ENCODE measurements around the gene FMO3.

The FMO3 gene

DNA sequence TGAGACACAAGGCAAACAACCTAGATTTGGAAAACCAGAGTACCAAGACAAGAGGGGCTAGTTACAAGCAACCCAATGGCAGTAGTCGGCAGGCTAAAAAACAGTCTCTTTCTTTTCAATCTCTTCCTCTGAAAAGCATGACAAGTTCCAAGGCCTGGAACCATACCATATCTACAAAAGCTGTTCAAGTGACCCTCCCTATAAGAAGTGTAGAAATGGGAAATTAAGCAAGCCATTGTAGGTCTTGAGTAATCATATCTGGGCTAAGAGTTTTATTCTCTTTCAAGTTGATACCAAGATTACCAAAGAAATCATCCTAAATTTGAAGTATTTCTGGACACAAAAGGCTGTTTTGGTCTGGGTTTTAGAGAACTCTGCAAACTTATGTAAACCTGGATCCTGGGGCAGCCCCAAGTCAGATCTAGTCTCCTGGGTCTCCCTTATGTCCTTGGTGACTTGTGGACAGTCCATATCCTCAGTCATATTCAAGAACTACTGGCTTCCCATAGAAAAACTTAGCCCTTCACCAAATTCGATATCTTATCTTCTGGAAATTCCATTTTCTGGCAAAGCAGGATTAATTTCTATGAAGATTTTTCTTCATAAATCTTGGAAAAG lies 24.7 kb downstream of the FMO3 start:
- DNase-seq (ENCODE audit: low read depth in 1 of 2, low spot score in 1 of 2) = no peak

DNA sequence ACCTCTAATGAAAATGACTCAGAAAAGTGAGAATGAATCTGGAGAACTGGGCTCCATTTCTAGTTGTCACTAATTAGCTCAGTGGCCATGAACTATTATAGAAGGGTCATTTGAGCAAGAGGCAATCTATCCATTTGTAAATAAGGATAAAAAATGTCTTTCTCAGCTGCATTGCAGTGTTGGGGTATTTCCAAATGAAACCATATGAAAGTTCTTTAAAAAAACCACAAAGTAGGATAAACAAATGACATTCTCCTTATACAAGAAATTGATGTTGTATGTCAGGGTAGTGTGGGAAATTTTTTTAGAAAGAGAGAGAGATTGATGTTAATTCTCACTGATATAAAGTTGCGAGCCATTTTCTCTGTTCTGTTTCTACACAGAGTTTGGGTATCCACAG lies 26.0 kb downstream of the FMO3 start:
- no peak for DNase-seq (ENCODE audit: low read depth in 1 of 2, low spot score in 1 of 2)

DNA sequence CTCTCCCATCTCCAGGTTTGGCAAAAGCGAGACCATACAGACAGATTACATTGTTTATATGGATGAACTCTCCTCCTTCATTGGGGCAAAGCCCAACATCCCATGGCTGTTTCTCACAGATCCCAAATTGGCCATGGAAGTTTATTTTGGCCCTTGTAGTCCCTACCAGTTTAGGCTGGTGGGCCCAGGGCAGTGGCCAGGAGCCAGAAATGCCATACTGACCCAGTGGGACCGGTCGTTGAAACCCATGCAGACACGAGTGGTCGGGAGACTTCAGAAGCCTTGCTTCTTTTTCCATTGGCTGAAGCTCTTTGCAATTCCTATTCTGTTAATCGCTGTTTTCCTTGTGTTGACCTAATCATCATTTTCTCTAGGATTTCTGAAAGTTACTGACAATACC lies 26.4 kb downstream of the FMO3 start:
- no peak for DNase-seq (ENCODE audit: low read depth in 1 of 2, low spot score in 1 of 2)

DNA sequence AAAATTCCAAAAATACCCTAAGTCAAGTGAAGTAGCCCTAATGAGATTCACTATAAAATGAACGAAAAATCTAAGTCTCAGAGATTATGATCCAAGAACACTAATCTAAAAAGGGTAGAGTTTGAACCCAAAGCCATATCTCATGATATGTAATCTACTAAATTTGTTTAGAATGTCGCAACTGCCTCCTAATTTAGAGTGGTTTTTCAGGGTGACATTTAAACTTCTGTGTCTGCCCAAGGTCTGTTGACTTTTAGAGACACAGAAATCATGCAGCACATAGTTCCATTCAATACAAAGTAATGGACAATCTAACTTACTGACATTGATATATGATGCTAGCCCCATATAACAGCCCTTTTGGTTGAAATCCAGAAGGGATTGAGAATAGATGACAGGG lies 28.9 kb downstream of the FMO3 start:
- DNase-seq (ENCODE audit: low read depth in 1 of 2, low spot score in 1 of 2) = no peak

DNA sequence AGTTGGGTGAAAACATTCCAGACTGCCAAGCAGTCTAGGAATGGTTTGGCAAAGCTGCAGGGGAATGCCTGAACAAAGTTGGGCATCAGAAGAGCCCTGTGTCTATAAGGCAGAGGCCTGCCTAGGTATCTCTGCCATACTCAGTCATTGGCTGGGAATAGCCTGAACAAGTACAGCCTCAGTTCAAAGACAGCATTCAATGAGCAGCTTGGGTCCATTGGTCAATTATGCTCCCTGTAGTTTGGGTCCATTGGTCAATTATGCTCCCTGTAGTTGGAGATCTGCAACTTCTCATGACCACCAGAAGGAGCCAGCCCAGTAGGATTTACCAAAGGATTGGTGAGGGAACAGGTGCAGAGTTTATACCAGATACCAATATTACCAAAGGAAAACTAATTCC lies 31.6 kb downstream of the FMO3 start:
- no peak for DNase-seq (ENCODE audit: low read depth in 1 of 2, low spot score in 1 of 2)

DNA sequence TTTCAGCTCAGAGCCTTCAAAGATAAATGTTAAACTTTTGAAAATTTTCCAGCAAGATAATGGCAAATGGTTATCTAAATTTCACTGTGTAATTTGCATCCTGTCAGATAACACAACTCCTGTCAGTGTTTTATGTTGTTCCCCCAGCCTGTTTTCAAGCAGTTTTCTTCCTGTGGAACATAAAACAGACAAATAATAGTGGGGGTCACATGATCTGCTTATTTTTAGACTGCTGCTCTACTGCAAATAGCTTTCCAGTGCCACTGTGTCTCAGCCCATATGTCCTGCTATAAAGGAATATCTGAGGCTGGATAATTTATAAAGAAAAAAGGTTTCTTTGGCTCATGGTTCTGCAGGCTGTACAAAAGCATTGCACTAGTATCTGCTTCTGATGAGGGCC lies 32.2 kb downstream of the FMO3 start:
- no peak for DNase-seq (ENCODE audit: low read depth in 1 of 2, low spot score in 1 of 2)

DNA sequence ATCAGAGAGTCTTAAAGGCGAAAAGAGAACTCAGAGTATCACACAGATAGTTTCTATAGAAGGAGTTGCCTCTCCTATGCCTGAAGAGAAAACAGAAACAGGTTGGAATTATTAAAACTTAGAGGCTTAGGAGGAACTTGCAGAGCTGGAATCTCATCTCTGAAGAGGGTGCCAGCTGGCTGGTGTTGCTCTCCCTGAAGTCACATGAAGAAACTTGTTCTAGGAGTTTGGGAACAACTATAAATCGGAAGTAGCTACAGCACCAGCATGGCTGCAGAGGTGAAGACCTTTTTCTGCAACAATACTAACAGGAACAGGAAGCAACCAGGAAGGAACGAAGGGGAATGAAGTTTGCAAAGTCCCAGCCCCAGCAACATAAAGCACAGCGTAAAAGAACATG lies 35.8 kb downstream of the FMO3 start:
- DNase-seq (ENCODE audit: low read depth in 1 of 2, low spot score in 1 of 2) = no peak

DNA sequence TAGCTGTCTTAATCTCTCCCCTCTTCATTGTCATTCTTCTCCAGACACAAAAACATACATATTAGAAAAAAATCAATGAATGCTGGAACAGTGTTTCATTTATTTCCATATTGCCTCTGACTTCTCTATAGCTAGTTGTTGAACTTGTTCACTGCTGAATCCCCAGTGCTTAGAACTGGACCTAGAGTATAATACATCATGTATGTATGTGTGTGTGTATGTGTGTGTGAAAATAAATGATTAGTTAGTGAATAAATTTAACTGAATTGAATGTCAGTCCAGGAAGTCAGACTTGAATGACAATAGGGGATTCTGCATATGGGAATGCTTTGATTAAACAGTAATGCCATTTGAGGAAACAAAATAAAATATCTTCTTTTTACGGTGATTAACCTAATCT lies 36.4 kb downstream of the FMO3 start:
- DNase-seq (ENCODE audit: low read depth in 1 of 2, low spot score in 1 of 2) = no peak

DNA sequence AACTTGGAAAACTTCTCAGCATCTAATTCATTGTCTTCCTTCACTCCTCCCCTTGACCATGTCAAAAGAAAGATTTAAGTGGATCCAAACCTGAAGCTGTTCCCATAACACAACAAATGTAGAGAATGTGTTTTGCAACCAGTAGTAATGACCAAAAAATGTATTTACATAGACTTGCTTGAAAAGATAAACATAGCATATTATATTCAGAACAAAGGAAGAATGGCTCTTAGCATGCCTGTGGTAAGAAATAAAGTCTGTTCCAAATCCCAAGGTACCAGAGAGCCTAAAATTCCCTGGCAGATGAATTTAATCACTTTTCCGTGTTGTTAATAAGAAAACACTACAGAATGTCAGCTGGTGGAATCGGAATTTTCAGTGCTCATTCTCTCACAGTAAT lies 36.8 kb downstream of the FMO3 start:
- DNase-seq (ENCODE audit: low read depth in 1 of 2, low spot score in 1 of 2) = no peak

DNA sequence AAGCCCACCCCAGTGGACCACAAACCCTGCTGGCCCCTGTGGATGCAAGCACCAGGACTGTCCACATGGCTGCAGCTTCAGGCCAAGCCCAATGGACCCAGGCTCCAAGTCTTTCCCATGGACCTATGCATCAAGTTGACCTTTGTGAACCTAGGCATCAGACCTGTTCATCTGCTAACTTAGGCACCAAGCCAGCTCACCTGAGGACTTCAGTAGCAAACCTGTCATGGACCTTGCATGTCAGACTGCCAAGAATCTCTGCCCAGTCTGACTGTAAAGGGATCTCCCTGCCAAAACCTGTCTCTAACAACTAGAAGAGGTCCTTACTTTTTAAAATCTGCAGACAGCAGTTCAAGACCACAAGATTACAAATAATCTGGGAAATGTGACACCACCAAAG lies 37.8 kb downstream of the FMO3 start:
- no peak for DNase-seq (ENCODE audit: low read depth in 1 of 2, low spot score in 1 of 2)

DNA sequence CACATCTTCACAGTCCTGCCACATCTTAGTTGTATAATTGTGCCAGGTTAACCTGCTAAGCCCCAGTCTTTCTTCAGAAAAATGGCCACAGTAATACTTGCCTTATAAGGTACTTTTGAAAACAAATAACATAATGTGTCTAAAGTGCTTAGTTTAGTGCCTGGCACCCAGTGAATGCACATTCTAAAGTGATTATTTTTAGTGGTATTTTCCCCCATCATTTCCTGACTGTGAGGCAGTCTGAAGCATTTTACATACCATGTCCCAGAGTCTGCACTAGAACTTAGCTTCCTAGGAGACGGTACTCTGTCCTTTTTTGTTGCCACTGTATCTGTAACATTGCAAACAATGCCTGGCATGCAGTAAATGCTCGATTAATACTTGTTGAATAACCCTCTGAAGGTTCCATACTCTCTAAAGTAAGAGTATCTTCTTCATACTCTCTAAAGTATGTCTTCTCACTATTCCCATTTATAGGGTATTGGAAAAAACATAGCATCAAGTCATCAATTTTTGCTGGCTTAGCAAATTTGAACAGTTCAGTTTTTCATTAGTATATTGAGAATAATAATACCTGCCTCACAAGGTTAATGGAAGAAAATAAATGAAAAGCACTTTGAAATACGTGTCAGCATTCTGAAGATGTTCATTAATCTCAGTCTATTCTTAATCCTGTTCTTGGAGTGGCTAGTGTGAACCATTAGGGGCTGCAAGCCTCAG lies 43.7 kb downstream of the FMO3 start:
- DNase-seq (ENCODE audit: low read depth in 1 of 2, low spot score in 1 of 2) = no peak

DNA sequence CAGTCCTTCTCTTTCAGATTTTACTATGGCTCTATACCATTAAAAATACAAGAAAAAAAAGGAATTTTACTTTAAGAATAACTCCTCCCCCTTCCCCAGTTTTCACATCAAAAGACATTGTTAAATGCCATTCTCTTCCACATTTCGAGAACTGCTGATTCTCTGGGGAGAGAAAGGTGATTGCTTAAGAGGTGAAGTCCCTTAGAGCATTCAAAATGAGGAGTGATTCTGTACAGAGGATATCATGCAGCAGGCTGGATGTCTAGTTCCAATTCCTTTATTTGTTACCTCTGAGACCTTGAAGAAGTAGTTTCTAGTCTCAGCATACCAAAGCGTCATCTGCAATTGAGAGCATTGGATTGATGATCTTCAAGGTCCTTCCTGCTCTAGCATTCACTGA lies 46.9 kb downstream of the FMO3 start:
- DNase-seq (ENCODE audit: low read depth in 1 of 2, low spot score in 1 of 2) = no peak

DNA sequence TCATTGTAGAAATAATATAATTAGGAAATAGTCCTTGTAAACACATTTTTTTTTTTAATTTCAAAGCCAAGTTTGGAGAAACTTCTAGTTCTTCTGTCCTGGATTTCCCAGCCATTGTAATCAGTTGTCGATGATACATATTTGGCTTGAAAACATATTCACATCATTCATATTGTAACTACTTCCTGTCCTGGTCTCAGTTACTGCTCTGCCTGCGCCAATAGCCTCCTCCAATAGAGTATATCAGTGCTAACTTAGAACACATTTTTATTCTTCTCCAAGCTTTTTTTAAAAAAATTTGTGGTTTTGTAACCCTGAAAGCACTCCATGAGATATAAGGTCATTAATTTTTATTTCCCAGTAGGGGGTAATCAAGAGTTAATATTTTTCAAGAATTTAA lies 48.3 kb downstream of the FMO3 start:
- DNase-seq (ENCODE audit: low read depth in 1 of 2, low spot score in 1 of 2) = no peak

DNA sequence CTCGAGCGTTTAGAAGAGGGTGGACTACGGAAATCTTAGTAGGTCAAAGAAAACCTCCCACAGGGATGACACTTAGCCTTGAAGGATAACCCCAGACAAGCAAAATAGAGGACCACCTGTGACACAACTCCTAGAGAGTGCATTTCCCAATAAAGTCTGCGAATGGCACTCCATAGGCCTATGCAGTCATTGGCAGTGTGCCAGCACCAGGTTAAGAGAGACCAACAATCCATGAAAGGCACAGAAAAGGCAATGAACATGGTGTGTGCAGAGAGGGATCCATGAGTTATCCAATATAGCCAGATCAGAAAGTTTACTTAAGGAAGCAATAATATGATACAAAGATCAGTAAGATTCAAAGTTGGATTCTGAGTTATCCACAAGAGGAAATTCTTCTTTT lies 49.2 kb downstream of the FMO3 start:
- DNase-seq (ENCODE audit: low read depth in 1 of 2, low spot score in 1 of 2) = no peak

DNA sequence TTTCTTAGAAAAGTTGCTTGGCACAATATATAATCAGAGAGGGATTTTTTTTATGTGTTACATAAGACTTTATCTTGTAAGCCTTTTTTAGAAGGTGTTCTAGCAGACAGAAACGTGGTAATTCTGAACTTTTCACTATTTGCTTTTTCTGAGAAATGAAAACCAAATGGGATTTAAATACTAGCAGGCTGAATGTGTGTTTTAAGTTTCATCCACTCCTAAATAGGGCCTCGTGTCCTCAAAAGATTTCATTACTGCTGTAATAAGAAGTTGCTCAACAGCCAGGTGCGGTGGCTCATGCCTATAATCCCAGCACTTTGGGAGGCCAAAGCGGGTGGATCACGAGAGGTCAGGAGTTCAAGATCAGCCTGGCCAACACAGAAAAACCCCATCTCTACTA lies 49.7 kb downstream of the FMO3 start:
- no peak for DNase-seq (ENCODE audit: low read depth in 1 of 2, low spot score in 1 of 2)

DNA sequence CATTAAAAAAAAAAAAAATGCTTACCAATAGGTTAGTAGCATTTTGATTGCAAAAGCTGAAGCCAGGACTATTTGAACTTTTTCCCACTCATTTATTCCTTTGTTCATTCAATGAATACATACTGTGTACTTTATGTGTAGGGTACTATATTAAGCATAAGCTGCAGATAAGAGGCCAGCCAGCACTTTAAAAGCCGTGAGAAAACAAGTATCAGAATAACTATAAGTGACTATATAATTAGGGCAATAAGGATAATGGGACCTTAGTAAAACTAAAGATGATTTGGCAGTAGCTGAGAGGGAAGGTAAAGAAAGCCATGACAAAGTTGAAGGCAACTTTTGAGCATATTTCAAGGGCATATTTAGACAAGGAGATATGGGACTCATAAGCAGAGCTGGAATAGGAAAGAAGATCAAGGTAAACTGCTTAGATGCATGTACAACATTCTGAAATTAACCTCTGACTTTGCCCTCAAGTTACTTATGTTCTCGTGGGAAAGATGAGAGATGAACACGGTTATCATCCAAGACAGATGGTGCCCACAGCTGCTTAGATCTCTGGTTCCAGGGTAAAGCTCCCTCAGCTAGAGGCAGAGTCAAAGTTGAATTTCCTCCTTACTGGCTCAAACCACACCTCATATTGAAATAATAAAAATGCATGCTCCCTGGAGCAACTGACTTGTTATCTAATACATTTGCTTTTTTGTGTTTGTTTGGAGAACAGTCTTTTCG lies 50.4 kb downstream of the FMO3 start:
- DNase-seq (ENCODE audit: low read depth in 1 of 2, low spot score in 1 of 2) = no peak

DNA sequence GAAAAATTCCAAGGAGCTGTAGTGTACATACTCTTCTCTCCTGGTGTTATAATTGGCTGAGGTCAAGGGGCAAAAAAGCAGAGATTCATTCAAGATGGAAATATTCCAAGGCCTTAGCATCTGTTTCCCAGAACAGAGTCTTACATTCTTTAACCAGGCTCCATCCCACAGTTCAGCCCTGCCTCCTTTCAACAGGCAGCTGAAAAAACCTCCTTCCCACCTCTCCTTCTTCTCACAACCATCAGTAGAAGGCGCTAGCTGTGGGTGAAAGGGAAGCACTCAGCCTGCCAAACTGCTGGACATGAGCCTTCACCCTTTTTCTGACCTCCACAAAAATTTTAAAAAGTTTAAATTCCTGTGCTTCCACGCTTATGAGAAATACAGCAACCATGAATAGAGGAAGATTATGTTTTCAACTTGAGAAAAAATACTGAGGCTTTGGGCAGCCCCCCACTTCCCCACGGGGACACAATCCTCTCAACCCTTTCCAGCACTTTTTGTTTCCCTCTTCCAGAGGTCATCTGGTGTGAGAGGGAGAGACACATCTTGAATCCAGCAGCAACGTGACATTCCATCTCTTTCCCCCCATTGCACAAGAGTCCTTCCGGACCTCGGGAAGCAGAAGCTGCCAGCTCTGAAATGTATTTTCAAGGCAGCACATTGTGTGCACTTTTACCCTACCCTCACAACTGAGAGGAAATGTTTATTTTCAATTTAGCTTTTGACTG lies 51.1 kb downstream of the FMO3 start:
- no peak for DNase-seq (ENCODE audit: low read depth in 1 of 2, low spot score in 1 of 2)

DNA sequence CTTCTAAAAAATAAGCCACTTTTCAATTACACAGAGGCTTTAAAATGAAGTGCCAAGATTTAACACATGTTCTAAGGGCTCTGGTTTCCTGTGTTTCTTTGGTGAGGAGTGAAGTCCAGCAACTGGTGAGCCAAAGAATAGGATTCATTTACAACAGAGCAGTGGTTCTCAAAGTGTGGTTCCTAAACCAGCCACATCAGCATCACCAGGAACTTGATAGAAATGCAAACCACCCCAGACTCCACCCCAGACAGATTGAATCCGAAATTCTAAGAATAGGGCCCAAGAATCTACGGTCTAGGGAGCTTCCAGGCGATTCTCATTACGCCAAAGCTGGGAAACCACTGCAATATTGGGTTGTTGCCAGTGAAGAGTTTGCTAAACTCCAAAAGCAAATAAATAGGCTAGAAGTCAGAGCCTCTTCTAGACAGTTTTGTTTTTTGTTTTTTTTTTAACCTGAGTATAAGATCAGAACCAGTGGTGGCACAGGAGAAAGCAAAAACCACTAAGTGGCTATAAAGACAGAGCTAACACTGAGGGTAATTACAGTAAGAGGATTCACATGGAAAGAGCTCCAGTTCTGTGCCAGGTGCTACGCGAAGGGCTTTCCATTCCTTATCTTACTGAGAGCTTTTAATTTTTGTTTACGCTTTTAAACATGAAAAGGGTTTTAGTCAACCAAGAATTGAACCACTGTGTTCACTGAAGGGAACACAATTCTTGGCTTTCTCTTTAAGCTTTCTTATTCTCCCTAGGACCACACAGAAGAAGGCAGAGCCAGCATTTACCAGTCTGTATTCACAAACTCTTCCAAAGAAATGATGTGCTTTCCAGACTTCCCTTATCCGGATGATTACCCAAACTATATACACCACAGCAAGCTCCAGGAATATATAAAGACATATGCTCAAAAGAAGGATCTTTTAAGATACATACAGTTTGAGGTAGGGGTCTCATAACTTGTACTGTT lies 52.0 kb downstream of the FMO3 start:
- no peak for DNase-seq (ENCODE audit: low read depth in 1 of 2, low spot score in 1 of 2)

DNA sequence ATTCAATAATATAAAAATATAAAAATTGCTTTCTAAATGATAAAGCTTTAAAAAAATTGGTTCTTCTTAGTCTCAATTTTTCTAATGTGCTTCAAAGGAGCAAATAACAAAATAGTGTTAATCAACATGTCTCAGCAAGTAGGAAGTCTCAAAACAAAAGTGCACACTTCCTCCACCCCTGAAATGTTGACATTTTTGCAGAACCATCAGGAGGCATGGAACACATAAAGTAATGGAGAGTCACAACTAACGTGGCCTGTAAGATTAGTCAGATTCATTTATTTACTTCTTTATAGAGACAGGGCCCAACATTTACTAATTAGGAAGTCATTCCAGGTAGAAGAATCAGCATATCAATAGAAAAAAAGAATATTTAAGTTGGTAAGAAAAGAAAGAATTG lies 59.5 kb downstream of the FMO3 start:
- DNase-seq (ENCODE audit: low read depth in 1 of 2, low spot score in 1 of 2) = no peak

DNA sequence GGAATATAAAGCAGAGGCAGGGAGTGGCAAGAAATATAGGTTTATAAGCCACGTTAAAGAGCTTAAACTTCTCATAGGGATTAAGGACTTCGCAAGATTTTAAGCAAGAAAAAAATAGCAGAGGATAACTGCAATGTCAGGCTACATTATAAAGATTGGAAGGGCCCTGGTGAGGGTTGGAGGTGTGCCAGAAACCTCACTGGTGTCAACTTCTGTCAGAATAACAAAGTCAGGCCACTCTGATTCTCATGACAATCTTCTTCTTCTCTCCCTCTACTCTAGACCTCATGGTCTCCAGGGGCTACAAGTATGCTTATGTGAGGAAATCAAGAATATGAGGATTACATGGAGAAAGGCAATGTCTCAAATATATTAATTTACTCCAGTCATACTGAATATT lies 61.8 kb downstream of the FMO3 start:
- DNase-seq (ENCODE audit: low read depth in 1 of 2, low spot score in 1 of 2) = no peak

DNA sequence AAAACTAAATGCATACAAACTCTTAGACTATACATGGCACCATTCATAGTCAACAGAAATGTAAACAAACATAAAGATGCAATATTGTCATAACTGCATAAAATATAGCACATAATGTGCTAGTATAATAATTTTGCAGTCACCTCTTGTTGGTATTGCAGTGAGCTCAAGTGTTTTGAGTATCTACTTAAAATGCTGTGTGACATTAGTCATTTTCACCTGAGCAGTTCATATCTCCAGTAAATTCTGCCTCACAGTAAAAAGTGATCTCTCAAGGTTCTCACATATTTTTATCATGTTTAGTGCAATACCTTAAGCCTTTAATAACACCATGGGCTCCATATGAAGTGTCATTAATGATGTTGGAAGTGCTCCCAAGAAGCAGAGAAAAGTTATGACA lies 64.8 kb downstream of the FMO3 start:
- no peak for DNase-seq (ENCODE audit: low read depth in 1 of 2, low spot score in 1 of 2)
